Activated naive CD4-positive, alpha-beta T cell treated with anti-CD3 and anti-CD28 coated beads, Interleukin-2, amount 50 U/mL, for 72 hours (primary cell): Measurements from ENCODE around the gene C1GALT1C1L. TPM values are rescaled to one million over a fixed set of nuclear protein-coding genes. Genes with fewer than 3 reads are reported as not detected.

Experiments
- total RNA-seq, 2 donors: library from RNA; stranded (reverse); gene quantifications; one replicate each; pipeline ENCODE4 v1.2.3, GENCODE V29; 2022

Gene C1GALT1C1L
- total RNA-seq, 2 donors from 2014 or later, result 0.21 TPM; not detected in 1

Other genes with a start within 250 kb of the C1GALT1C1L start
- gene THADA, start 80.4 kb downstream of the C1GALT1C1L start, total RNA-seq, result 10 to 100 TPM; 19.3 to 33.5 TPM
- gene PLEKHH2, start 39.2 kb downstream of the C1GALT1C1L start, total RNA-seq, result 1 to 10 TPM; 2.4 to 8.6 TPM
- 10 to 100 TPM in 1 of 2 donors, 1 to 10 TPM in 1; 5.2 to 19.6 TPM for gene DYNC2LI1, start 97.6 kb upstream of the C1GALT1C1L start, total RNA-seq
- not detected for gene ABCG5, start 162.4 kb upstream of the C1GALT1C1L start, total RNA-seq
- gene ABCG8, start 162.5 kb upstream of the C1GALT1C1L start, total RNA-seq, result not detected